ENCODE measurements around the gene MORN1. TPM values are rescaled to one million over a fixed set of nuclear protein-coding genes. Genes with fewer than 3 reads are reported as not detected.

Gene MORN1
- total RNA-seq, 1 donor from 2014 or later = 12.1 TPM

DNA sequence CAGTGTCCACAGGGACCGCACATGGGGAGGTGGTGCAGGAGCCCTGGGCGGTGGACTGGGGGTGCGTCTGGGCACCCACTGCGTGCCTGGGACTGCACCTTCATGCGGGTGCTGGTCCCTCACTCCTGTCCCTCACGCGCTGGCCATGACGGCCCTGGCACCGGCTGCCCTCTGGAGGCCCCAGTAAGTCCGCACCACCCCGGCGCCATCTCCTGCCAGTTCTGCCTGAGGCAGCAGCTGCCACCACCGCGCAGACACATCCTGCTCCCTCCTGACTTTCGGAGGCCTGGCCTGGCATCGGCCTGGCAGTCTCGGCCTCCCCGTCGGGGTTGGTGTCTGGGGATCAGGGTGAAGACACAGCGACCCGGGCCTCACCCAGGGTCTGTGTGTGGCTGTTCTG, 64.8 kb downstream of the MORN1 start:
- DNase-seq (ENCODE audit: low spot score) = no peak
- TF ChIP-seq, protein P1, sequence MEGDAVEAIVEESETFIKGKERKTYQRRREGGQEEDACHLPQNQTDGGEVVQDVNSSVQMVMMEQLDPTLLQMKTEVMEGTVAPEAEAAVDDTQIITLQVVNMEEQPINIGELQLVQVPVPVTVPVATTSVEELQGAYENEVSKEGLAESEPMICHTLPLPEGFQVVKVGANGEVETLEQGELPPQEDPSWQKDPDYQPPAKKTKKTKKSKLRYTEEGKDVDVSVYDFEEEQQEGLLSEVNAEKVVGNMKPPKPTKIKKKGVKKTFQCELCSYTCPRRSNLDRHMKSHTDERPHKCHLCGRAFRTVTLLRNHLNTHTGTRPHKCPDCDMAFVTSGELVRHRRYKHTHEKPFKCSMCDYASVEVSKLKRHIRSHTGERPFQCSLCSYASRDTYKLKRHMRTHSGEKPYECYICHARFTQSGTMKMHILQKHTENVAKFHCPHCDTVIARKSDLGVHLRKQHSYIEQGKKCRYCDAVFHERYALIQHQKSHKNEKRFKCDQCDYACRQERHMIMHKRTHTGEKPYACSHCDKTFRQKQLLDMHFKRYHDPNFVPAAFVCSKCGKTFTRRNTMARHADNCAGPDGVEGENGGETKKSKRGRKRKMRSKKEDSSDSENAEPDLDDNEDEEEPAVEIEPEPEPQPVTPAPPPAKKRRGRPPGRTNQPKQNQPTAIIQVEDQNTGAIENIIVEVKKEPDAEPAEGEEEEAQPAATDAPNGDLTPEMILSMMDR (IDR thresholded peaks at IDR 0.05; ENCODE audit: unreplicated experiment) = no peak
- H3K9me3 Mint-ChIP-seq (ENCODE audit: unreplicated experiment) = peaks cover 10% of the 10 kb centered on the region
- no peak overlapping the region for H3K27ac Mint-ChIP-seq (ENCODE audit: unreplicated experiment)
- H3K4me3 Mint-ChIP-seq (ENCODE audit: unreplicated experiment) = peak overlapping the region; percentile 0
- peaks cover 4% of the 10 kb centered on the region for H3K36me3 Mint-ChIP-seq (ENCODE audit: low read depth, unreplicated experiment)
- H3K4me1 Mint-ChIP-seq (ENCODE audit: unreplicated experiment) = no peaks in the 10 kb centered on the region
- H3K27me3 Mint-ChIP-seq (ENCODE audit: unreplicated experiment) = peaks cover 11% of the 10 kb centered on the region

DNA sequence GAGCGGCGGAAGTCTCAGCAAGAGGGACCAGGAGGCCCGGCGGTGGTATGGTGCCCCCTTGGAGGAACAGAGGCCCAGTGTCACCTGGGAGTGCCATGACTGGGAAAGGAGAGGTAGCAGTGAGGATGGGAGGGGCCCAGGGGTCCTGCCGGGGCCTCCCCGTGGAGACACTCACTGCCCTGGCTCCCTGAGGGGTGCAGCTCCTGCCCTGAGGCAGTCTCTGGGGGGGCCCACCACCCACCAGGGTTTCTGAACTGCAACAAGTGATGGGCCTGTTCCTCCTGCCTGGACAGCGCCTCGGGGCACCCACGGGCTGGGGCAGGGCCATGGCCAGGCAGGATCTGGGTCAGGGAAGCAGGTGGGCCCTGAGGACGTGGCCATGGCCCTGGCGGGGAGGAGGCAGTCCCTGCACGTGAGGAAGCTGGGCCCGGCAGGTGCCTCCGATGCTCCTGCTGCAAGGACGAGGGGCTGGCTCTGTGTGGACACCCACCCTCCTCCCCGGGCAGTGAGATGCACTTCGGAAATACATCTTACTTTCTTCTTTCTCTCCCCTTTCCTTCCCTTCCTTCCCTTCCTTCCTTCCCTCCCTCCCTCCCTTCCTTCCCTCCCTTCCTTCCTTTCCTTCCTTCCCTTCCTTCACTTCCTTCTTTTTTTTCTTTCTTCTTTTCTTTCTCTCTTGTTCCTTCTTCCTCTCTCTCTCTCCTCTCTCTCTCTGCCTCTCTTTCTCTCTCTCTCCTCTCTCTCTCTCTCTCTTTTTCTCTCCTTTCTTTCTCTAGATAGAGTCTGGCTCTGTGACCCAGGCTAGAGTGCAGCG, 66.6 kb downstream of the MORN1 start:
- DNase-seq (ENCODE audit: low spot score) = no peak
- Mint-ChIP-seq H3K4me3 (ENCODE audit: unreplicated experiment) (no peak overlapping the region), H3K27me3 (ENCODE audit: unreplicated experiment) (peaks cover 11% of the 10 kb centered on the region), H3K4me1 (ENCODE audit: unreplicated experiment) (no peaks in the 10 kb centered on the region), H3K36me3 (ENCODE audit: low read depth, unreplicated experiment) (peaks cover 4% of the 10 kb centered on the region), H3K9me3 (ENCODE audit: unreplicated experiment) (peaks cover 10% of the 10 kb centered on the region), H3K27ac (ENCODE audit: unreplicated experiment) (no peak overlapping the region)
- TF ChIP-seq, protein P1 (IDR thresholded peaks at IDR 0.05; ENCODE audit: unreplicated experiment) = no peak

DNA sequence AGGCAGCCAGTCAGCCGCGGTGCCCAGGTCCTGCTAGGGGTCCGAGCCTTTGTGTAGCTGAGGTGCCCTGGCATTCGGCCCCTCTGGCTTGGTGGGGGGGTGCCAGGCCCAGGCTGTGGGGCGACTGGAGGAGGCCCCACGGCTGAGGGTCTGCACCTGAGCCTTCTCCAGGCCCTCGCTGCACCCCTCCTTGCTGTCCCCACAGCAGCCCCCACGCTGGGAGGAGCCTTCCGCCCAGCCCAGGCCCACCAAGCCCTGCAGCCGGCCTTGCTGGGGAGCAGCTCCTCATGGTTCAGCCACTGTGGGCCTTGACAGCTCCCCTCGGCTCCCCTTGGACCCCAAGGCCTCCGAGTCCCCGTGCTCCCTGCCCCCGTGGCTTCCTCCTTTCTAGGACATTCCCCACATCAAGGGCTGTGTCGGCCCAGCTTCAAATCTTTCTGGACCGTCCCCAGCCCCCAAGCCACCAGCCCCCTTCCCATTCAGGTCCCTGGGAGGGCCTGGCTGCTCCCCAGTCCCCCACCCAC, 67.8 kb downstream of the MORN1 start:
- Mint-ChIP-seq H3K36me3 (ENCODE audit: low read depth, unreplicated experiment) (peaks cover 4% of the 10 kb centered on the region), H3K4me1 (ENCODE audit: unreplicated experiment) (no peaks in the 10 kb centered on the region), H3K4me3 (ENCODE audit: unreplicated experiment) (no peak overlapping the region), H3K9me3 (ENCODE audit: unreplicated experiment) (peaks cover 10% of the 10 kb centered on the region), H3K27me3 (ENCODE audit: unreplicated experiment) (peaks cover 11% of the 10 kb centered on the region), H3K27ac (ENCODE audit: unreplicated experiment) (no peak overlapping the region)
- TF ChIP-seq, protein P1 (IDR thresholded peaks at IDR 0.05; ENCODE audit: unreplicated experiment) = no peak
- DNase-seq (ENCODE audit: low spot score) = no peak

DNA sequence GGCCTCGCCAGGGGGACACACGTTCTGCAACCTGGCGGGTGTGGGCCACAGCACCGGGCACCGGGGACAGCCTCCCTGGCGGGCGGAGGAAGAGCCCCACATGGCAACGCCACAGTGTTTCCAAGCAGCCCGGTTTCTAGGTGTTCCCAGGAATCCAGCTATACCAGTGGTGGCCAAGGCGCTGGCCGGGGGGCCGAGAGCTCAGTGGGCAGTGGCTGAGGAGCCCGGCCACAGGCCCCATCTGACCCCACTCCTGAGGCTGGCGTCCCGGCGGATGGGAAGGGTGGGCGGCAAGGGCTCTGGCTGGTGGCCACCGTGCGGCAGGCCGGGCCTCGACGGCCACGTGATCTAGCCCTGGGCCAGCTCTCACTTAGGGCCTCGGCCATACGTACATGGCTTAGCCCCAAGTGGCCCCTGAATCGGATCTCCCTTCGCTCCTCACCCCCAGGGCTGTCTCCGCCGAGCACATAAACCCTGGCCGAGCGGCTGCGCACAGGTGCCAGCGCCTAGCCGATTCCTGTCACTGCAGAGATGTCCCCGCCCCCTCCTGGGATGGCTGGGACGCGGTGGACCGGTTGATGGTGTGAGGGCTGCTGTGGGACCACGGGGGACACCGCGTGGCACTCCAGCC, 68.7 kb downstream of the MORN1 start:
- DNase-seq (ENCODE audit: low spot score) = no peak
- H3K27ac Mint-ChIP-seq (ENCODE audit: unreplicated experiment) = no peak overlapping the region
- H3K36me3 Mint-ChIP-seq (ENCODE audit: low read depth, unreplicated experiment) = peaks cover 4% of the 10 kb centered on the region
- TF ChIP-seq, protein P1 (IDR thresholded peaks at IDR 0.05; ENCODE audit: unreplicated experiment) = no peak
- H3K9me3 Mint-ChIP-seq (ENCODE audit: unreplicated experiment) = peaks cover 10% of the 10 kb centered on the region
- H3K4me1 Mint-ChIP-seq (ENCODE audit: unreplicated experiment) = no peaks in the 10 kb centered on the region
- no peak overlapping the region for H3K4me3 Mint-ChIP-seq (ENCODE audit: unreplicated experiment)
- H3K27me3 Mint-ChIP-seq (ENCODE audit: unreplicated experiment) = peaks cover 11% of the 10 kb centered on the region

Measured in endothelial cell (in vitro differentiated cells).